A549 (cell line): ENCODE results near the gene SHLD3. TPM values are rescaled to one million over a fixed set of nuclear protein-coding genes. Genes with fewer than 3 reads are reported as not detected.
A peak's percentile ranks its signal among the peaks of the same experiment; 100 is the strongest.

ENCODE experiments used
- ATAC-seq, 2 experiments: fragments of 200-7000 bp in 1 of 2; fragments of >200 bp in 1 of 2; cut with Nextera tagmentation in 1 of 2; cut with Tn5 transposase in 1 of 2; 3 replicates each; pipeline versions ENCODE4 v1.8.0 to v1.9.1; 2018 to 2020; ENCODE audit warnings: mild to moderate bottlenecking in 1 of 2, moderate library complexity in 1 of 2
- CTCF ChIA-PET: fragments of 300-600 bp; sonication (Branson Sonifier 250); formaldehyde crosslinking; extraction: SDS; loops from one replicate; lab custom pipeline; 2021; ENCODE audit warnings: antibody characterized with exemption, inconsistent platforms; lab: Yijun Ruan, JAX
- POLR2A ChIA-PET: fragments of 350-600 bp; formaldehyde crosslinking; extraction: SDS; loops from one replicate; lab custom pipeline; 2021; ENCODE audit warnings: antibody characterized with exemption, inconsistent platforms; lab: Yijun Ruan, JAX
- DNase-seq, 2 experiments: peaks; one replicate each; pipeline versions ENCODE4 v3.0.0 to v3.0.0-alpha.2; 2011 to 2016; ENCODE audit warnings: low read depth in 1 of 2, low spot score in 1 of 2
- FAIRE-seq: peaks from 2 replicates; lab custom pipeline; 2011; peaks lifted over from hg19 to GRCh38; lab: Jason Lieb, UNC
- H3K27ac ChIP-seq, 2 experiments: fragments of >200 bp; sonication (Bioruptor Twin); formaldehyde crosslinking; 3 replicates each; pipeline ENCODE4 v1.5.1; 2016 to 2017
- H3K4me1 ChIP-seq: fragments of >200 bp; sonication (Bioruptor Twin); formaldehyde crosslinking; 3 replicates; pipeline ENCODE4 v1.6.1; 2016
- H3K4me2 ChIP-seq: fragments of >200 bp; sonication (Bioruptor Twin); formaldehyde crosslinking; 3 replicates; pipeline ENCODE4 v1.6.1; 2016
- H3K4me3 ChIP-seq: fragments of >200 bp; sonication (Bioruptor Twin); formaldehyde crosslinking; 3 replicates; pipeline ENCODE4 v1.5.1; 2016
- H3K9me3 ChIP-seq: fragments of >200 bp; sonication (Bioruptor Twin); formaldehyde crosslinking; 3 replicates; pipeline ENCODE4 v1.6.1; 2016
- CEBPB ChIP-seq, 2 experiments: fragments of >200 bp in 1 of 2; sonication (Bioruptor Twin) in 1 of 2; formaldehyde crosslinking in 1 of 2; IDR thresholded peaks; 2 replicates each; pipeline ENCODE4 v1.6.1; 2012 to 2016
- CTCF ChIP-seq: fragments of >200 bp; sonication (Bioruptor Twin); formaldehyde crosslinking; IDR thresholded peaks from 3 replicates; pipeline ENCODE4 v1.5.1; 2016
- EHF ChIP-seq: fragments of 250-450 bp; sonication (Bioruptor Pico); IDR thresholded peaks from 2 replicates; pipeline ENCODE4 v1.5.0; 2020; ENCODE audit warnings: mild to moderate bottlenecking
- FOXS1 ChIP-seq: fragments of 250-450 bp; sonication (Bioruptor Pico); IDR thresholded peaks from 2 replicates; pipeline ENCODE4 v1.5.0; 2020; ENCODE audit warnings: mild to moderate bottlenecking, moderate library complexity
- GATA3 ChIP-seq: IDR thresholded peaks from 2 replicates; pipeline ENCODE4 v1.6.1; 2012; ENCODE audit warnings: borderline replicate concordance
- JUN ChIP-seq, 2 experiments: fragments of >200 bp; sonication (Bioruptor Twin); formaldehyde crosslinking; IDR thresholded peaks; 2 replicates in 1 of 2; 3 replicates in 1 of 2; pipeline ENCODE4 v1.6.1; 2016 to 2017
- KDM1A ChIP-seq: fragments of 200-600 bp; sonication (generic); IDR thresholded peaks from 2 replicates; pipeline ENCODE4 v1.6.1; 2016; ENCODE audit warnings: low read depth, mild to moderate bottlenecking
- NFE2L2 ChIP-seq: fragments of 150-350 bp; conservative IDR thresholded peaks from 2 replicates; pipeline ENCODE4 v1.6.1; 2014; ENCODE audit warnings: low read length
- PHF8 ChIP-seq: fragments of 200-600 bp; sonication (generic); IDR thresholded peaks from 2 replicates; pipeline ENCODE4 v1.6.1; 2016; ENCODE audit warnings: low read depth, mild to moderate bottlenecking, antibody characterized with exemption, moderate library complexity, borderline replicate concordance
- POLR2A ChIP-seq: IDR thresholded peaks from 2 replicates; pipeline ENCODE4 v1.6.1; 2012; ENCODE audit warnings: mild to moderate bottlenecking, low read length
- RFX5 ChIP-seq: fragments of 450-650 bp; IDR thresholded peaks from 2 replicates; pipeline ENCODE4 v1.7.1; 2014; ENCODE audit warnings: antibody characterized with exemption, mild to moderate bottlenecking, moderate library complexity
- SMC3 ChIP-seq: fragments of >200 bp; sonication (Bioruptor Twin); formaldehyde crosslinking; IDR thresholded peaks from 3 replicates; pipeline ENCODE4 v1.6.1; 2018; ENCODE audit warnings: inconsistent platforms
- ZC3H11A ChIP-seq: fragments of 450-650 bp; IDR thresholded peaks from 2 replicates; pipeline ENCODE4 v1.6.1; 2014; ENCODE audit warnings: antibody characterized with exemption, mild to moderate bottlenecking
- ZFP36 ChIP-seq: fragments of 450-650 bp; IDR thresholded peaks from 2 replicates; pipeline ENCODE4 v1.6.1; 2014; ENCODE audit warnings: borderline replicate concordance; ENCODE audit not compliant: partially characterized antibody
- ZNF302 ChIP-seq: fragments of 250-450 bp; sonication (Bioruptor Pico); IDR thresholded peaks from 2 replicates; pipeline ENCODE4 v1.9.0; 2021; ENCODE audit warnings: inconsistent platforms, mild to moderate bottlenecking, moderate library complexity
- WGBS: methylation state at CpG from one replicate; pipeline ENCODE4 v1.1.6; 2017; ENCODE audit errors: missing lambda C conversion rate; 5-methylcytosine and 5-hydroxymethylcytosine counted together
- polyA plus RNA-seq, 4 experiments: library from polyadenylated mRNA; depleted of rRNA in 3 of 4; stranded (reverse); fragments of >200 nt; fragmentation: RNase III in 1 of 4; extraction: RNeasy Plus Mini Kit Qiagen cat#74134 plus additional on column Dnase treatment in 1 of 4; gene quantifications; 2 replicates in 3 of 4; 3 replicates in 1 of 4; pipeline ENCODE4 v1.2.3, GENCODE V29; 2011 to 2017

Gene SHLD3
- polyA plus RNA-seq, 2 of the 4 experiments (the other 2 are of a cell fraction), result 2.7 to 5.0 TPM

- DNase-seq (peak in 1 of 2 experiments; percentile 4), FAIRE-seq (no peak), ATAC-seq (no peak)
- Histone ChIP-seq H3K27ac (no peak overlapping the region), H3K9me3 (no peaks in the 10 kb centered on the region), H3K4me3 (no peak overlapping the region), H3K4me1 (no peaks in the 10 kb centered on the region), H3K4me2 (no peak overlapping the region)
- TF ChIP-seq ZNF302 (CRISPR knock-in tag) (no peak), RFX5 (no peak), POLR2A (no peak), FOXS1 (CRISPR knock-in tag) (no peak), ZFP36 (no peak)
- ChIA-PET POLR2A (no interaction called here), CTCF (interaction anchor here (0.9 to 1.9 kb wide), 3 partner anchors 9 to 14 kb away, joined by 3 to 5 read pairs (median 5); no protein-coding TSS in a partner anchor)
- WGBS, result 62% methylated on average over 5 of the region's 5 CpGs
Observed at GRCh38 chr5:65651144-65651543, 26.3 kb downstream of the SHLD3 start.

- CTCF ChIA-PET, result no interaction called here
- Histone ChIP-seq H3K27ac (no peak overlapping the region), H3K4me1 (no peaks in the 10 kb centered on the region), H3K4me3 (no peak overlapping the region), H3K9me3 (no peaks in the 10 kb centered on the region), H3K4me2 (no peak overlapping the region)
- POLR2A ChIA-PET, result no interaction called here
- 70% methylated on average over 2 of the region's 2 CpGs for WGBS
- ATAC-seq (no peak), DNase-seq (no peak), FAIRE-seq (no peak)
- TF ChIP-seq GATA3, result no peak
- TF ChIP-seq JUN (IDR thresholded peaks at IDR 0.05), result no peak
- TF ChIP-seq ZFP36, result no peak
- TF ChIP-seq SMC3, result no peak
- no peak for TF ChIP-seq RFX5
- no peak for TF ChIP-seq KDM1A
- TF ChIP-seq CEBPB (IDR thresholded peaks at IDR 0.05), result no peak
- TF ChIP-seq PHF8, result no peak
- no peak for TF ChIP-seq ZC3H11A
Observed at GRCh38 chr5:65654713-65655112, 29.9 kb downstream of the SHLD3 start.

GRCh38 chr5:65663804-65664521 is 39.1 kb downstream of the SHLD3 start:
- POLR2A ChIA-PET, result no interaction called here
- peak; percentile 25 to 29 for DNase-seq
- Histone ChIP-seq H3K4me2 (no peak overlapping the region), H3K9me3 (no peaks in the 10 kb centered on the region), H3K27ac (no peak overlapping the region), H3K4me3 (no peak overlapping the region), H3K4me1 (no peaks in the 10 kb centered on the region)
- peak; percentile 74 to 95 for ATAC-seq
- CTCF ChIA-PET, result interaction anchor here (1.0 to 2.4 kb wide), 9 partner anchors 8 to 338 kb away, joined by 3 to 10 read pairs (median 4); no protein-coding TSS in a partner anchor
- no peak for FAIRE-seq
- 93% methylated on average over 1 of the region's 1 CpG for WGBS
- peak; percentile 5; the same call in 1 of the 3 replicates for TF ChIP-seq CTCF
- TF ChIP-seq CEBPB (IDR thresholded peaks at IDR 0.05), result no peak
- no peak for TF ChIP-seq EHF
- no peak for TF ChIP-seq NFE2L2

GRCh38 chr5:65668696-65669095 is 43.9 kb downstream of the SHLD3 start:
- no peak for ATAC-seq
- H3K4me2 ChIP-seq, result no peak overlapping the region
- TF ChIP-seq EHF, result no peak

More at GRCh38 chr5:65668696-65669095, 43.9 kb downstream of the SHLD3 start:
- POLR2A ChIA-PET, result no interaction called here
- 75% methylated on average over 7 of the region's 7 CpGs for WGBS
- no peaks in the 10 kb centered on the region for H3K4me1 ChIP-seq
- DNase-seq (no peak), FAIRE-seq (no peak)
- no peak overlapping the region for H3K27ac ChIP-seq
- CTCF ChIA-PET, result interaction anchor here (0.6 kb wide), 1 partner anchor 9 kb away, joined by 3 read pairs; no protein-coding TSS in a partner anchor
- no peaks in the 10 kb centered on the region for H3K9me3 ChIP-seq
- H3K4me3 ChIP-seq, result no peak overlapping the region
